ENCODE data around the gene ADA. TPM values are rescaled to one million over a fixed set of nuclear protein-coding genes. Genes with fewer than 3 reads are reported as not detected.
"Not testable (repeated sequence)": the region's sequence is repeated elsewhere in the genome, so short reads cannot be mapped to it uniquely, and the experiment has no call there.

The ADA gene
- total RNA-seq, result 8.7 and 12.6 TPM in 2 replicates

DNA sequence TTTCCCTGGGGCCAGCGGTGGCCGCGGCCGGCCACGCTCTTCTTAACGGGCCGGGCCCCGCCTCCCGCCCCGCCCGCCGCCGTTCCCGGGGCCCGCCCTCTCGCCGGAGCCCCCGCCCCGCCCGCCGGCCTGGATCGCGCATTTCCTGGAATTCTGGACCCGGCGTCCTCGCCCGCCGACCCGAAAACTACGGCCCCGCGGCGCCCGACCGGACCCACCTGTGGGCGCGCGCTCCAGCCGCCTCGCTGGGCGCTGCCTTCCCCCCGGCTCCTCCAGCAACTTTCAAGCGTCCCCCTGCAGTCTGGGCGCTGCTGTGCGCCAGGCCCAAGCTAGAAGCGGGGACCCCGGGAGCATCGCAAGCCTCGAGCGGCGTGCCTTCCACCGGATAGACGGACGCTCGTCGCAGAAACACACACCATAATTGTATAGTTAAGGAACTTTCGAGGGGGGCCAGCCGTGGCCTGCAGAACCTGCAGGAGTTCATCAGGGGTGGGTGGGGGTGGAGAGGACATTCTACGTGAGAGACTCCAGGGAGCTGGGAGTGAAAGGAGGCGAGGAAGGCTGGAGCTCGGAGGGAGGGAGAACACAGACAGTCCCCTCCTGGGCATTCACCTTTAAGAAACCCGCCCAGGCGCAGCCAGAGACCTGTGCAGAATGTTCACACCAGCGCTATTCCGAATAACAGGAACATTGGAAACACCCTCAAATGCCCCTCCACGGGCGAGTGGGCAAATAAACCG lies at the start of gene ADA:
ADA (minus strand) TSS at position 16 of the 740 bp plus-strand sequence. CDS start 92 bp downstream, outside the sequence.
- Histone ChIP-seq H3K4me3 (ENCODE audit: low read depth, low read length) (peak within 1 kb of the TSS; percentile 71), H3K36me3 (ENCODE audit: control insufficient read depth, insufficient read depth, low read length) (no peaks in the 10 kb centered on the region), H3K27me3 (ENCODE audit: control insufficient read depth, insufficient read depth, low read length) (no peaks in the 10 kb centered on the region)
- DNase-seq (ENCODE audit: low read depth) (peak; percentile 54), FAIRE-seq (no peak)
- peak; percentile 2 for TF ChIP-seq CTCF (IDR thresholded peaks at IDR 0.05; ENCODE audit: insufficient read depth, low read length, severe bottlenecking)

GRCh38 chr20:44700306-44700705 lies 48.8 kb upstream of the ADA start:
- TF ChIP-seq CTCF (IDR thresholded peaks at IDR 0.05; ENCODE audit: insufficient read depth, low read length, severe bottlenecking), result no peak
- DNase-seq (ENCODE audit: low read depth), result no peak
- no peak for FAIRE-seq
- H3K36me3 ChIP-seq (ENCODE audit: control insufficient read depth, insufficient read depth, low read length), result no peaks in the 10 kb centered on the region
- no peak overlapping the region for H3K4me3 ChIP-seq (ENCODE audit: low read depth, low read length)
- no peaks in the 10 kb centered on the region for H3K27me3 ChIP-seq (ENCODE audit: control insufficient read depth, insufficient read depth, low read length)

DNA sequence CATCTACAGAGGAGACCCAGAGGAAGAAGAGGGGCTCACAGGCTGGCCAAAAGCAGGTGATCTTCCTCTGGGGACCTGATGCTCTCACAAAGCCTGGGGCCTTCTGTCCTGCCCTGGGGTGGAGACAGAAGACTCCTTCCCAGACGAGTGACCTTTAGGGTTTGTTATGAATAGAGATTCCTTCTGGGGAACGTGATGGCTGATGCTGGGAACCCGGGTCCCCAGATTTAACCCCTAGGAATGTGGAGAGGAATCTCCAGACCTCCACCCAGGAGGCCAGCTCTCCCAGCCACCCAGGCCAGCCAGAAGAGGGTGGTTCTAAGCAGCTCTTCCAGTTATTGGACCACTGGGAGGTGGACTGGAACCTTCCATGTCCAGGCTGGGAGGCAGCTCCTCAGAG lies 46.9 kb upstream of the ADA start:
- Histone ChIP-seq H3K4me3 (ENCODE audit: low read depth, low read length) (no peak overlapping the region), H3K27me3 (ENCODE audit: control insufficient read depth, insufficient read depth, low read length) (no peaks in the 10 kb centered on the region), H3K36me3 (ENCODE audit: control insufficient read depth, insufficient read depth, low read length) (no peaks in the 10 kb centered on the region)
- FAIRE-seq (no peak), DNase-seq (ENCODE audit: low read depth) (no peak)
- no peak for TF ChIP-seq CTCF (IDR thresholded peaks at IDR 0.05; ENCODE audit: insufficient read depth, low read length, severe bottlenecking)

- FAIRE-seq; H3K27me3 ChIP-seq (ENCODE audit: control insufficient read depth, insufficient read depth, low read length): not testable (repeated sequence)
Measured at GRCh38 chr20:44697041-44697440, 45.5 kb upstream of the ADA start.

DNA sequence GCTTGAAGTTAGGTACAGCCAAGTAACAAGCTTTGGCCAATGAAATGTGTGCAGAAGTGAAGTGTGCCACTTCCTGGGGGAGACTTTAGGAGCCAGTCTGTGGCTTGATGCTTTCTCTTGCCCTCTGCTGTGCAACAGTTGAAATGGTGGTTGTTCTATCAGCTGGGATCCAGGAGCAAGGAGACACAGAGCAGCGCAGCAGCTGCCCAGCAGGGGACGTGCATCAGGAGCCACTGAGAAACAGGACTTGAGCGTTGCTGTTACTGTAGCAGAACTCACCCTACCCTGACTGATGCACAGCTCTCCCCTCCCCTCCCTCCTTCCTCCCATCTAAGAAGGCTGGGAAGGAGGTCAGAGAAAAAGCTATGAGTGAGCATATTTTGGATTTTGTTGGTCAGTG lies 44.8 kb upstream of the ADA start:
- no peaks in the 10 kb centered on the region for H3K27me3 ChIP-seq (ENCODE audit: control insufficient read depth, insufficient read depth, low read length)
- FAIRE-seq, result no peak
- DNase-seq (ENCODE audit: low read depth), result no peak
- no peak overlapping the region for H3K4me3 ChIP-seq (ENCODE audit: low read depth, low read length)
- TF ChIP-seq CTCF (IDR thresholded peaks at IDR 0.05; ENCODE audit: insufficient read depth, low read length, severe bottlenecking), result peak; percentile 19
- no peaks in the 10 kb centered on the region for H3K36me3 ChIP-seq (ENCODE audit: control insufficient read depth, insufficient read depth, low read length)

More at GRCh38 chr20:44697041-44697440, 45.5 kb upstream of the ADA start:
- not testable (repeated sequence) for H3K36me3 ChIP-seq (ENCODE audit: control insufficient read depth, insufficient read depth, low read length); DNase-seq (ENCODE audit: low read depth); H3K4me3 ChIP-seq (ENCODE audit: low read depth, low read length)

GRCh38 chr20:44695674-44696300 lies 44.3 kb upstream of the ADA start:
- FAIRE-seq, result no peak
- no peak overlapping the region for H3K4me3 ChIP-seq (ENCODE audit: low read depth, low read length)
- H3K27me3 ChIP-seq (ENCODE audit: control insufficient read depth, insufficient read depth, low read length), result no peaks in the 10 kb centered on the region
- no peak for DNase-seq (ENCODE audit: low read depth)
- no peak for TF ChIP-seq CTCF (IDR thresholded peaks at IDR 0.05; ENCODE audit: insufficient read depth, low read length, severe bottlenecking)
- no peaks in the 10 kb centered on the region for H3K36me3 ChIP-seq (ENCODE audit: control insufficient read depth, insufficient read depth, low read length)

Data from bronchial epithelial cell (primary cell).